Measurements from ENCODE around the gene ROR1.

DNA sequence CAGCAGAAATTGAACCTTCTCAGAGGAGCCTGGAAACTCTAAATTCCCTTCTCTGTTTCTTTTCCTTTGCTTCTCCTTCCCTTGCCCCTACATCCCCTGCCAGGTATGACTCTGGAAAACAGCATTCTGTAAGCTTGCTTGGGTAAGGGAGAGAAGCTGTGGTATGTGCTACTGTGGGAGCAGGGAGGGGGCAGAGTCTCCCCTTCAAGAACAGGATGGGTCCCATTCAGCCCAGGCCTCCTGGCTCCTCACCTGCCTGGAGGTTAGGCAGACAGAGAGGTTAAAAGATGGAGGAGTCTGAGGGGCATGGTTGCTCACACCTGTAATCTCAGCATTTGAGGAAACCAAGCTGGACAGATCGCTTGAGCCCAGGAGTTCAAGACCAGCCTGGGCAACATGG, 389.0 kb downstream of the ROR1 start:
- no peak for TF ChIP-seq ZFP30 (CRISPR knock-in tag; IDR thresholded peaks at IDR 0.05; ENCODE audit: borderline replicate concordance)
- no peak for TF ChIP-seq SIN3A (IDR thresholded peaks at IDR 0.05; ENCODE audit: borderline replicate concordance in 2 of 2, control insufficient read depth in 1 of 2, low read depth in 2 of 2, low read length in 2 of 2)
- TF ChIP-seq TAF1 (IDR thresholded peaks at IDR 0.05; ENCODE audit: control insufficient read depth, extremely low read depth, insufficient read depth, low read length, severe bottlenecking) = no peak
- TF ChIP-seq RAD21 (CRISPR knock-in tag; conservative IDR thresholded peaks at IDR 0.05 in 1 of 2, IDR thresholded peaks at IDR 0.05 in 1 of 2) = no peak
